ENCODE data around the gene TCERG1L.
"Not testable (repeated sequence)": the region's sequence is repeated elsewhere in the genome, so short reads cannot be mapped to it uniquely, and the experiment has no call there.

Gene TCERG1L

GRCh38 chr10:131242007-131242406, 69.5 kb downstream of the TCERG1L start:
- no peaks in the 10 kb centered on the region for H3K36me3 ChIP-seq (ENCODE audit: insufficient read depth, low read length)
- no peaks in the 10 kb centered on the region for H3K4me1 ChIP-seq (ENCODE audit: insufficient read depth, low read length)
- no peak overlapping the region for H3K9ac ChIP-seq (ENCODE audit: low read depth, low read length)
- no peaks in the 10 kb centered on the region for H3K9me3 ChIP-seq (ENCODE audit: control insufficient read depth, insufficient read depth, low read length)

DNA sequence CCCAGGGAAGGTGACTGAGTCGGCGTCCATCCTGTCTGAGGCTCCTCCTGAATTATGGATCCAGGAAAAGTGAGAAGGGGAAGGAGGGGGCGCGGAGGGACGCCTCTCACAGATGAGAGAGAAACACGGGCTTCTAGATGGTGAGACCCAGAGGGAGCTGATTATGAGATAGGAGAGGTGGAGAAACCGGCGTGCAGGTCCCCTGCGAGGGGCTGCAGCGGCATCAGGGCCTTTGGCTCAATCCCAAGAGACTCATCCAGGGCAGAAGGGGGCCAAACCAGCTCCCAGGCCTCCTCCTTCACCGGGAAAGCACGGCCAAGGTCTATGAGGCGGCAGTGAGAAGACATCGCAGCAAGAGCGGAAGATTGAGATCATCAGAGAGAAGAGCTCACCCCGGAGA, 70.8 kb downstream of the TCERG1L start:
- Histone ChIP-seq H3K36me3 (ENCODE audit: insufficient read depth, low read length) (no peaks in the 10 kb centered on the region), H3K9ac (ENCODE audit: low read depth, low read length) (no peak overlapping the region), H3K4me1 (ENCODE audit: insufficient read depth, low read length) (no peaks in the 10 kb centered on the region), H3K9me3 (ENCODE audit: control insufficient read depth, insufficient read depth, low read length) (no peaks in the 10 kb centered on the region)

- H3K4me1 ChIP-seq (ENCODE audit: insufficient read depth, low read length) = no peaks in the 10 kb centered on the region
- H3K9me3 ChIP-seq (ENCODE audit: control insufficient read depth, insufficient read depth, low read length) = no peaks in the 10 kb centered on the region
- no peaks in the 10 kb centered on the region for H3K36me3 ChIP-seq (ENCODE audit: insufficient read depth, low read length)
- no peak overlapping the region for H3K9ac ChIP-seq (ENCODE audit: low read depth, low read length)
Measured at GRCh38 chr10:131239926-131240325, 71.6 kb downstream of the TCERG1L start.

GRCh38 chr10:131239450-131239849, 72.1 kb downstream of the TCERG1L start:
- no peak overlapping the region for H3K9ac ChIP-seq (ENCODE audit: low read depth, low read length)
- H3K36me3 ChIP-seq (ENCODE audit: insufficient read depth, low read length) = no peaks in the 10 kb centered on the region
- H3K4me1 ChIP-seq (ENCODE audit: insufficient read depth, low read length) = no peaks in the 10 kb centered on the region
- H3K9me3 ChIP-seq (ENCODE audit: control insufficient read depth, insufficient read depth, low read length) = no peaks in the 10 kb centered on the region

DNA sequence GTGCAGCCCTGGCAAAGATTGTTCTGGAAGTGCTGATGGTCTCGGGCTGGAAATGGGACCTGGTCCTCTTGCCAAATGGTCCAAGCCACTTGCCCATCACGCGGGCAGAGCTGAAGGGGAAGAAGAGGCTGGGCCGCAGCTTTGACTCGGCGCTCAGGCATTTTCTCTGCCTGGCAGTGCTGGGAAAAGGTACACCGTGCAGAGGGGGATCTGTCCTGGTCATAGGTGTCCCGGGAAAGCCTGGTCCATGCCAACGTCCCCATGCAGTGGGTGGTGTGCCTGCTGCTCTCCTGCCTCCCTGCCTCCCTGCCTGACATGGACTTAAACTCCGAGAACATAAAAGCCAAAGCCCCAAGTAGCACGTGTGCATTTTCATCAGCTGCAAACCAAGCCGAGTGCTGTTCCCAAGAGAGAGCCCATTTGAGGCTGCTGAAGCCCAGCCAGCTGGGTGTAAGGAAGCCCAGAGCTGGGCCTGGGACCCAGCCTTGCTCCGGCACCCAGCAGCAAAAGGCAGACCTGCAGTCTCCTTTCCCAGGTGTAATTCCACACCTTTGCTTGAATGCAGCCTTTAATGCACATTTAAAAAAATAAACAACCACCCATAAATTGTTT, 72.7 kb downstream of the TCERG1L start:
- no peaks in the 10 kb centered on the region for H3K9me3 ChIP-seq (ENCODE audit: control insufficient read depth, insufficient read depth, low read length)
- H3K4me1 ChIP-seq (ENCODE audit: insufficient read depth, low read length) = no peaks in the 10 kb centered on the region
- no peaks in the 10 kb centered on the region for H3K36me3 ChIP-seq (ENCODE audit: insufficient read depth, low read length)
- no peak overlapping the region for H3K9ac ChIP-seq (ENCODE audit: low read depth, low read length)

DNA sequence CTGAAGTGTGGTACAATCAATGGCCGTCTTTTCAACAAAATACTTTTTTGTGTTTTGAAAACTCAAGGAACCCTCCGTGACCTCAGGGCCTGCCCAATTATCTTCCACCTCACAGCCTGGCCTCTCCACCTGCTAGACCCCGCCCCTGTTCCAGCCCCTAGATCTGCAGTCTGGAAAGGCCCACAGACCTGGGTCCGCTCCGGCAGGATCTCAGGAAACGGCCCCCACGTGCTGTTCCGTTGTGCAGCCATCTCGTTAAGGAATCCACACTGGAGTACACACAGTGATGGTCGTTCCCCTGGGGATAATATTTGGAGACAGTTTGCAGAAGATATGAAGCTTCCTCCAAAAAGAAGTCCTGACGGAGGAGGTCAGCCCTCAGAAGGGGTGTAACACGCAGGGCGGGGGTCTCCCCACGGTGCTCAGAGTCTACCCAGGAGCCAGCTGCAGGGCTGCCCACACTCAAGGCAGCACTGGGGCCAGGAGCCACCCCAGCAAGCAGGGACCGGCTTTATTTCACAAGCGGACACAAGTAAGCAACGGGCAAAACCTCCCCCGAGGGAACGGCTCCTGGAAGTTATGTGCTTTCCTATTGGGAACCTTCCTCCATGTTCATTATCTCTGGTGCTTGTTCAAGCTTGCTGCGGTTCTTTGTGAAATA, 73.4 kb downstream of the TCERG1L start:
- Histone ChIP-seq H3K9me3 (ENCODE audit: control insufficient read depth, insufficient read depth, low read length) (no peaks in the 10 kb centered on the region), H3K9ac (ENCODE audit: low read depth, low read length) (no peak overlapping the region), H3K4me1 (ENCODE audit: insufficient read depth, low read length) (no peaks in the 10 kb centered on the region), H3K36me3 (ENCODE audit: insufficient read depth, low read length) (no peaks in the 10 kb centered on the region)

DNA sequence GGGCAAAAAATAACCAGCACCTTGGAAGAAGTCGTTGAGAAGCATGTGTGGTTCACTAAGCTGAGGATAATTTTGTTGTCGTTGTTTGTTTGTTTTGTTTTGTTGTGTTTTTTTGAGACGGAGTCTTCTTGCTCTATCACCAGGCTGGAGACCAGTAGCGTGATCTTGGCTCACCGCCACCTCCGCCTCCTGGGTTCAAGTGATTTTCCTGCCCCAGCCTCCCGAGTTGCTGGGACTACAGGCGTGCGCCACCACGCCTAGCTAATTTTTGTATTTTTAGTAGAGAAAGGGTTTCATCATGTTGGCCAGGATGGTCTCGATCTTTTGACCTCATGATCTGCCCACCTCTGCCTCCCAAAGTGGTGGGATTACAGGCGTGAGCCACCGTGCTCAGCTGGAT, 76.9 kb downstream of the TCERG1L start:
- H3K9me3 ChIP-seq (ENCODE audit: control insufficient read depth, insufficient read depth, low read length); H3K4me1 ChIP-seq (ENCODE audit: insufficient read depth, low read length); H3K9ac ChIP-seq (ENCODE audit: low read depth, low read length); H3K36me3 ChIP-seq (ENCODE audit: insufficient read depth, low read length): not testable (repeated sequence)

DNA sequence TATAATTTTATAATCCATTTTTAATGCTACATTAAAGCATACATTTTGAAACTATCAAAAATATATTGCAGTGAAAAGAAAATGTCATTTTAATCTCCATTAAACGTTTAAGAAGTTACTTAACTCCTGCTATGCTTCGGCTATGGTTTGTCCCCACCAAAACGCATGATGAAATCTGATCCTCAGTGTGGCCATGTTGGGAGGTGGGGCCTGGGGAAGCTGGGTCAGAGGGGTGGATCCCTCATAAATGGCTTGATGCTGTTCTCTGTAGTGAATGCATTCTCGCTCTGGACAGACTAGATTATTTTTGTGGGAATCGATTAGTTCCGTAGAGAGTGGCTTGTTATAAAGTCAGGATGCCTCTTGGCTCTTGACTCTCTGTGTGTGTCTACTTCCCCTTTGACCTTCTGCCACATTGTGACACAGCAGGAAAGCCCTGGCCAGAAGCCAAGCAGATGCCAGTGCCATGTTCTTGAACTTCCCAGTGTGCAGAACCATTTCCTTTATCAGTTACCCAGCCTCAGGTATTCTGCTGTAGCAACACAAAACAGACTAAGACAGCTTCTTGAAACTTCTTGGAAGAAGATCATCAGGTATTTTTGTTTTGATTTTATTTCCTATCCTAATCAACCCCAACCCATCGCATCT, 77.8 kb downstream of the TCERG1L start:
- Histone ChIP-seq H3K36me3 (ENCODE audit: insufficient read depth, low read length) (no peaks in the 10 kb centered on the region), H3K4me1 (ENCODE audit: insufficient read depth, low read length) (0 out of 2 replicates have a peak, but pooled peaks cover 5% of the 10 kb centered on the region), H3K9ac (ENCODE audit: low read depth, low read length) (no peak overlapping the region), H3K9me3 (ENCODE audit: control insufficient read depth, insufficient read depth, low read length) (no peaks in the 10 kb centered on the region)

- no peaks in the 10 kb centered on the region for H3K9me3 ChIP-seq (ENCODE audit: control insufficient read depth, insufficient read depth, low read length)
- 0 out of 2 replicates have a peak, but pooled peaks cover 5% of the 10 kb centered on the region for H3K4me1 ChIP-seq (ENCODE audit: insufficient read depth, low read length)
- H3K9ac ChIP-seq (ENCODE audit: low read depth, low read length) = no peak overlapping the region
- no peaks in the 10 kb centered on the region for H3K36me3 ChIP-seq (ENCODE audit: insufficient read depth, low read length)
Measured at GRCh38 chr10:131231965-131232541, 79.5 kb downstream of the TCERG1L start.

DNA sequence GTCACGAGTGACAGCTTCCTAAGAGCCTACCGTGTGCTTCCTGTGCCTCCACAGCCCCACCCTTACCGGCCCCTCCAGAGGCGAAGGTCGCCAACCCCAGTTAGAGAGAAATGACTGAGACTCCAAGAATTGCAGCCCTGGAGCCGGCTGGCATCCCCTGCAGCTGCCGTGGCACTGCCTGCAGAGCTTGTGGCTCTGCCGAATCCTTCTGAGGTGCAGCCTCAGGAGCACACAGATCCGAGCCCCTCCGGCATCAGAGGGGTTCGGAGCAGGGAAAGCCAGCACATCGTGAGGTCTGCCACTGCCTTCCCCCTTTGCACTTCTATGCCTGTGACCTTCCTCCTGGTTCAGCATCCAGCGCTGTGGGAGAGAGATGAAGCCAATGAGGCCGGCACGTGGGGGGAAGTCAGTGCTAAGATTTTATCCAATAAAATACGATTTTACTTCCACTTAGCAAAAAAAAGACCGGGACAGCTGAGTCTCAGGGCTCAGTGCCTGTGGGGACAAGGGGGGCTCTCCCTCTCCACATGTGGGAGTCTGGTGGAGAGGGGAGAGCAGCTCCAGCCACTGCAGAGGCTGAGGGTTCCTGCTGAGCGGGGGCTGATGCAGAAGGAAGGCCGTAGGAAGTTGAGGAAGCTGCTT, 80.1 kb downstream of the TCERG1L start:
- Histone ChIP-seq H3K9ac (ENCODE audit: low read depth, low read length) (no peak overlapping the region), H3K36me3 (ENCODE audit: insufficient read depth, low read length) (no peaks in the 10 kb centered on the region), H3K9me3 (ENCODE audit: control insufficient read depth, insufficient read depth, low read length) (no peaks in the 10 kb centered on the region), H3K4me1 (ENCODE audit: insufficient read depth, low read length) (0 out of 2 replicates have a peak, but pooled peaks cover 5% of the 10 kb centered on the region)

DNA sequence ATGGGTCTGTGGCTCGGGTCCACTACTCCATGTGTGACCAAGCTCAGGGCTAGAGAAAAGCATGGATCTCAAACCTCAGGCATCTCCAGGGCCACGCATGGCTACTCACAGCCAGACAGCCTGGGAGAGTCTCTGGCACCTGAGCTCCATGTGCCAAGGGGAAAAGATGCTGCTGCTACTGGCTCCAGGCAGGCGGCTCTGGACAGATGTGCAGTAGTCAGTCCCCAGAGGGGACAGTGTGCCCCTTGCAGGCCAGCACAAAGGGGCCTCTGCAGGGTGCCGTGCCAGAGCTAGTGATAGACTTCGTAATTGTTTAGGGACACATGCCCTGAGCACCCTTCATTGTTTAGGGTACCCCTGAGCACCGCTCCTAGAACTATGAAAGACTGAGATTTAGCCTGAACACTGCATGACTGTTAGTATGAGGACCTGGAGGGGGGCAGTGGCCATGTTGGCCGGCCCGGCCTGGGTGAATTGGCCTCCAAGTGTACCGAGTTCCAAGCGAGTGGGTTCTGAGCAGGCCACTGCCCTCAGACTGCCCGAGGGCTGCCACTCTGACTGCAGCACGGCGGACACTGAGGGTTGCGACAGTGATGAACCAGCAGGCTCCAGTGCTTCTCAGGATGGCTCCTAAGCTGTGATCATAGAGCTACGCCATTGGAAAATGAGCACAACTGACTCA, 80.7 kb downstream of the TCERG1L start:
- Histone ChIP-seq H3K4me1 (ENCODE audit: insufficient read depth, low read length) (0 out of 2 replicates have a peak, but pooled peaks cover 5% of the 10 kb centered on the region), H3K36me3 (ENCODE audit: insufficient read depth, low read length) (no peaks in the 10 kb centered on the region), H3K9ac (ENCODE audit: low read depth, low read length) (no peak overlapping the region), H3K9me3 (ENCODE audit: control insufficient read depth, insufficient read depth, low read length) (no peaks in the 10 kb centered on the region)

DNA sequence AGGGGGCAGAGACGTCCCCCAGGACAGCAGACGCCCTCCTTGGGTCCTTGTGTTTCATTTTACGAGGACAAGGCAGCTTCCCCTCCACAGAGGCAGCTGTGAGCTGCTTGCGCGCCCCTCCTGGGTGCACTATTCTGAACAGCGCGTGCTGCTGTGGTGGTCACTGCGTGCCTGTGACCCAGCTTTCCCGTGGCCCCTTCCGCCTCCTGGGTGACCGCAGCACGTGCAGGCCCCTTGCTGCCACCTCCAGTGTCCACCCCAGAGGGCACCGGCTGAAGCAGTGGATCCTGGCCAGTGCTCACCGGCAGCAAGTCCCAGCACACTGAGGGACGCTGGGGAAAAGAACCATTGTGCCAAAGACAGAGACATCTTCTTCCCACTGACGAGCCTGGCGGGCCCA, 81.4 kb downstream of the TCERG1L start:
- H3K4me1 ChIP-seq (ENCODE audit: insufficient read depth, low read length) = 0 out of 2 replicates have a peak, but pooled peaks cover 5% of the 10 kb centered on the region
- no peak overlapping the region for H3K9ac ChIP-seq (ENCODE audit: low read depth, low read length)
- no peaks in the 10 kb centered on the region for H3K36me3 ChIP-seq (ENCODE audit: insufficient read depth, low read length)
- no peaks in the 10 kb centered on the region for H3K9me3 ChIP-seq (ENCODE audit: control insufficient read depth, insufficient read depth, low read length)

GRCh38 chr10:131227163-131227740, 84.3 kb downstream of the TCERG1L start:
- Histone ChIP-seq H3K36me3 (ENCODE audit: insufficient read depth, low read length) (no peaks in the 10 kb centered on the region), H3K4me1 (ENCODE audit: insufficient read depth, low read length) (0 out of 2 replicates have a peak, but pooled peaks cover 5% of the 10 kb centered on the region), H3K9me3 (ENCODE audit: control insufficient read depth, insufficient read depth, low read length) (no peaks in the 10 kb centered on the region), H3K9ac (ENCODE audit: low read depth, low read length) (no peak overlapping the region)
